Right atrium auricular region (tissue), 2 donors: ENCODE measurements around the gene KAT6B. TPM values are rescaled to one million over a fixed set of nuclear protein-coding genes. Genes with fewer than 3 reads are reported as not detected.

Experiments
- DNase-seq: peaks from one replicate; pipeline ENCODE4 v3.0.0-alpha.2; 2019; ENCODE audit warnings: low spot score
- H3K27ac ChIP-seq, 2 donors: fragments of 200-600 bp; sonication (generic); 1 replicate in 1 of 2; 2 replicates in 1 of 2; pipeline ENCODE4 v1.5.1; 2016 to 2019
- H3K27me3 ChIP-seq, 2 donors: fragments of 200-600 bp; sonication (generic); one replicate each; pipeline versions ENCODE4 v1.5.1 to v1.6.0; 2017 to 2019
- H3K36me3 ChIP-seq: fragments of 200-600 bp; sonication (generic); one replicate; pipeline ENCODE4 v1.5.1; 2016
- H3K4me1 ChIP-seq, 2 donors: fragments of 200-600 bp; sonication (generic); one replicate each; pipeline versions ENCODE4 v1.5.1 to v1.6.0; 2017 to 2019
- H3K4me3 ChIP-seq, 2 donors: fragments of 200-600 bp; sonication (generic); 1 replicate in 1 of 2; 2 replicates in 1 of 2; pipeline ENCODE4 v1.5.1; 2017 to 2019; ENCODE audit warnings: mild to moderate bottlenecking in 1 of 2, moderate library complexity in 1 of 2
- H3K9me3 ChIP-seq, 2 donors: fragments of 200-600 bp; sonication (generic); one replicate each; pipeline ENCODE4 v1.5.1; 2019
- total RNA-seq, 2 donors: library from RNA; depleted of rRNA; stranded (reverse); fragments of >200 nt; gene quantifications; one replicate each; pipeline ENCODE4 v1.1.0, GENCODE V29; 2016
- TF ChIP-seq, protein P1 (sequence below), 2 donors: fragments of 200-600 bp; sonication (generic); IDR thresholded peaks; one replicate each; pipeline ENCODE4 v1.5.1; 2019; ENCODE audit warnings: antibody characterized with exemption in 2 of 2

Gene KAT6B
- total RNA-seq, 2 donors from 2014 or later, result 42.7 to 43.5 TPM

DNA sequence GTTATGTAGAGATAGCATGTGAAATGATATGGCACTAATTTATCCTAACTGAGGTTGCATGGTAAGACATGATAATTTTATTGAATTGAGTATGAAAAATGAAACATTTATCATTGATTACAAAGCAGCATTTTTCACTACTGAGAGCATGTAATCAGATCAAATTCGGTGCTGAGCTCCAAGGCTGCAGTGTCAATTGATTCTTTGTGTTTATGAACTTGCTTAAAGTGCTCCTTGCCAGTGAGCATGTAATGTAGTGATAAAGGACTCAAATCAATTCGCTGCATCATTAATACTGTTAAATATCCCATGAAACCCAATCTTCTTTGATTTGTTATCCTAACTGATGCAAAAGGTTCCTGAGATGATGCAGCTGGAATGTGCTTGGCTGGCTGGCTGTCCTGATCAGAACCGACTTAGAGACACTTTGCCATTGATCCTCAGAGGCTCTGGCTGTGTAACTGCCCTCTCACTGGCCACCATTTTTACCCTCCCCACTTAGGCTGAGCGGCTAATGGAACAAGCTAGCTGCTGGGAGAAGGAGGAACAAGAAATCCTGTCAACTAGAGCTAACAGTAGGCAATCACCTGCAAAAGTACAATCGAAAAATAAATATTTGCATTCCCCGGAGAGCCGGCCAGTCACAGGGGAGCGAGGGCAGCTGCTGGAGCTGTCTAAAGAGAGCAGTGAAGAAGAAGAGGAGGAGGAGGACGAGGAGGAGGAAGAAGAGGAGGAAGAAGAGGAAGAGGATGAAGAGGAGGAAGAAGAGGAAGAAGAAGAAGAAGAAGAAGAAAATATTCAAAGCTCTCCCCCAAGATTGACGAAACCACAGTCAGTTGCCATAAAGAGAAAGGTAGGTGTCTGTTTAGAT is 195.2 kb downstream of the KAT6B start:
- DNase-seq, result no peak
- H3K9me3 ChIP-seq, result no peaks in the 10 kb centered on the region
- TF ChIP-seq, protein P1, sequence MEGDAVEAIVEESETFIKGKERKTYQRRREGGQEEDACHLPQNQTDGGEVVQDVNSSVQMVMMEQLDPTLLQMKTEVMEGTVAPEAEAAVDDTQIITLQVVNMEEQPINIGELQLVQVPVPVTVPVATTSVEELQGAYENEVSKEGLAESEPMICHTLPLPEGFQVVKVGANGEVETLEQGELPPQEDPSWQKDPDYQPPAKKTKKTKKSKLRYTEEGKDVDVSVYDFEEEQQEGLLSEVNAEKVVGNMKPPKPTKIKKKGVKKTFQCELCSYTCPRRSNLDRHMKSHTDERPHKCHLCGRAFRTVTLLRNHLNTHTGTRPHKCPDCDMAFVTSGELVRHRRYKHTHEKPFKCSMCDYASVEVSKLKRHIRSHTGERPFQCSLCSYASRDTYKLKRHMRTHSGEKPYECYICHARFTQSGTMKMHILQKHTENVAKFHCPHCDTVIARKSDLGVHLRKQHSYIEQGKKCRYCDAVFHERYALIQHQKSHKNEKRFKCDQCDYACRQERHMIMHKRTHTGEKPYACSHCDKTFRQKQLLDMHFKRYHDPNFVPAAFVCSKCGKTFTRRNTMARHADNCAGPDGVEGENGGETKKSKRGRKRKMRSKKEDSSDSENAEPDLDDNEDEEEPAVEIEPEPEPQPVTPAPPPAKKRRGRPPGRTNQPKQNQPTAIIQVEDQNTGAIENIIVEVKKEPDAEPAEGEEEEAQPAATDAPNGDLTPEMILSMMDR (IDR thresholded peaks at IDR 0.05), result no peak
- no peak overlapping the region for H3K27ac ChIP-seq
- H3K4me3 ChIP-seq, result no peak overlapping the region
- no peaks in the 10 kb centered on the region for H3K27me3 ChIP-seq
- no peaks in the 10 kb centered on the region for H3K4me1 ChIP-seq
- H3K36me3 ChIP-seq, result peaks cover 38% of the 10 kb centered on the region

DNA sequence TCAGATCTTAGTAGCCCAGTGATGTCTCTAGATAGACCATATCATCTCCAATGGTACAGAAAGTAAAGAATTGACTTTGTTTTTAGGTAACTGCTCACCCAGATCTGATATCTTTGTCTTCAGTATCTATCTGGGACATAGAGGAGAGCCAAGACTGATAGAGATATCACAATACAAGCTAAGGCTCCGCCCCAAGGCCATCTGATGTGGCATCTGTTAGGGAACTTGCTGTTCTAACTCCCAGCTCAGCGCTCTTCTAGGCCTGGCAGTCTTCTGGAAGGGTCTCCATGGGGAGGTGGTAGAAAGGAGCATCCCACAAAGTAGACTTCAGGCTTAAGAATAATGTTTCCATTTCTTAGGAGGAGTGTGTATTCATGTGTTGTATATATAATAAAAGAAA is 196.7 kb downstream of the KAT6B start:
- no peak for DNase-seq
- peaks cover 51% of the 10 kb centered on the region for H3K36me3 ChIP-seq
- no peaks in the 10 kb centered on the region for H3K9me3 ChIP-seq
- TF ChIP-seq, protein P1 (IDR thresholded peaks at IDR 0.05), result no peak
- H3K27me3 ChIP-seq, result no peaks in the 10 kb centered on the region
- H3K27ac ChIP-seq, result no peak overlapping the region
- H3K4me1 ChIP-seq, result no peaks in the 10 kb centered on the region
- H3K4me3 ChIP-seq, result no peak overlapping the region

DNA sequence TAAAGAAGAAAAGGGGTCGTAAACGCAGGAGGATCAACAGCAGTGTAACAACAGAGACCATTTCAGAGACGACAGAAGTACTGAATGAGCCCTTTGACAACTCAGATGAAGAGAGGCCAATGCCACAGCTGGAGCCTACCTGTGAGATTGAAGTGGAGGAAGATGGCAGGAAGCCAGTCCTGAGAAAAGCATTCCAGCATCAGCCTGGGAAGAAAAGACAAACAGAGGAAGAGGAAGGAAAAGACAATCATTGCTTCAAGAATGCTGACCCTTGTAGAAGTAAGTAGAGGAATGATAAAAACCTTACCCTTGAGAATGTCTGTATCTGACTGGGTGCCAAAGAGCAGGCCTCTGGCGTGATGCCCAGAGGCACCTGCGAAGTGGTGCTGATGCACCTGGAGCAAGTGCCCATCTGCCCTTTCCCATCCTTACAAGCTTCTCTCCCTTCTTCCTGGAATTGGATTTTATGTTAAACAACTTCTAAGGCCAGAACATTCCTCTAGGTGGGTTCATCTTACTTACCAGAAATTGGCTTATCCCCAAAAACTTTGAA is 198.6 kb downstream of the KAT6B start:
- DNase-seq, result no peak
- Histone ChIP-seq H3K27me3 (no peaks in the 10 kb centered on the region), H3K4me1 (no peaks in the 10 kb centered on the region), H3K27ac (no peak overlapping the region), H3K4me3 (no peak overlapping the region), H3K36me3 (peaks cover 63% of the 10 kb centered on the region), H3K9me3 (no peaks in the 10 kb centered on the region)
- TF ChIP-seq, protein P1 (IDR thresholded peaks at IDR 0.05), result no peak

DNA sequence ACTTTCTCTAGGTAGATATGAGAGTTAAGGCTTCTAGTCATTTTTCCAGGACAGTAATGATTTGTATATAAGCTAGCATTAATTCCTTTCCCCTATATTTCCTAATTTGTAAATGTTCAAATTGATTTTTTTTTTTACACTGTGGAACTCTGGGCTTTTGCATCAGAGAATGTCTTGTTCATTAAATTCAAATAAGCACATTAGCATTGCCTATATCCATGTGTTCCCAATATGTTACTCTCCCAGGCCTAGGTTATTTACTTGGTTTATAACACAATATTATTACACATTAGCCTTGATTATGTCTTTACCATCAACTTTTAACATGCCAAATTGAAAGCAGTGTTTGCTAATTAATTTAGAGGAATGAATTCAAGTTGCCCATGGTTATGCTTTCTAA is 201.6 kb downstream of the KAT6B start:
- Histone ChIP-seq H3K4me1 (peaks cover 0 to under 1% of the 10 kb centered on the region in 2 donors), H3K4me3 (no peak overlapping the region), H3K9me3 (no peaks in the 10 kb centered on the region), H3K27me3 (no peaks in the 10 kb centered on the region), H3K27ac (no peak overlapping the region), H3K36me3 (peaks cover 60% of the 10 kb centered on the region)
- TF ChIP-seq, protein P1 (IDR thresholded peaks at IDR 0.05), result no peak
- DNase-seq, result no peak

DNA sequence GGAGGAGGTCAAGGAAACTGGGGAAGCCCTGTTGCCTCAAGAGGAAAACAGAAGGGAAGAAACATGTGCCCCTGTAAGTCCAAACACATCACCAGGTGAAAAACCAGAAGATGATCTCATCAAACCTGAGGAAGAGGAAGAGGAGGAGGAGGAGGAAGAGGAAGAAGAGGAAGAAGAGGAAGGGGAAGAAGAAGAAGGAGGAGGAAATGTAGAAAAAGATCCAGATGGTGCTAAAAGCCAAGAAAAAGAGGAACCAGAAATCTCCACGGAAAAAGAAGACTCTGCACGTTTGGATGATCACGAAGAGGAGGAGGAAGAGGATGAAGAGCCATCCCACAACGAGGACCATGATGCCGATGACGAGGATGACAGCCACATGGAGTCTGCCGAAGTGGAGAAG is 202.3 kb downstream of the KAT6B start:
- Histone ChIP-seq H3K9me3 (no peaks in the 10 kb centered on the region), H3K4me3 (no peak overlapping the region), H3K27ac (no peak overlapping the region), H3K27me3 (no peaks in the 10 kb centered on the region), H3K36me3 (peaks cover 55% of the 10 kb centered on the region), H3K4me1 (peaks cover 0 to 7% of the 10 kb centered on the region in 2 donors)
- TF ChIP-seq, protein P1 (IDR thresholded peaks at IDR 0.05), result no peak
- no peak for DNase-seq
